NK-92 (cell line): ENCODE measurements around the gene PLXNA4.

Experiments used
- DNase-seq: peaks from one replicate; lab custom pipeline; 2025; ENCODE audit not compliant: unreplicated experiment; lab: John Stamatoyannopoulos, UW

The PLXNA4 gene

GRCh38 chr7:132105096-132105495 is 471.2 kb downstream of the PLXNA4 start:
- no peak for DNase-seq

DNA sequence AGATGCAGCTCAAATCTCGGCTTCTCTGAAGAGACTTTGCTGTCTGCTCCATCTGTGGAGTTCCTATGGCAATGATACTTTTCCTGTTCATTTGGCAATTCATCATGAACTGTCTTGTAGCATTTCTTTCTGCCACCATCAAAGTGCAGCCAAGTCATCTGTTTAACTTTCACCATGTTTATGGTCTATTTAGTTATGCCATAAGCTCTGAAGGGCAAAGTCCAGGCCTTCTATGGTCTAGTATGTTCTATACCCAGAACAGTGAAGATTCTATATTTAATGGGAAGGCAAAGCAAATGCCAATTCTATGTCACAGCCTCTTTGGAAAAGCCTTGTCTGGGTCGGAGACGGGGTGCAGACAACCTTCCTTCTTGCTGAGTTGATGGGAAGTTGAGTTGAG is 472.6 kb downstream of the PLXNA4 start:
- no peak for DNase-seq

DNA sequence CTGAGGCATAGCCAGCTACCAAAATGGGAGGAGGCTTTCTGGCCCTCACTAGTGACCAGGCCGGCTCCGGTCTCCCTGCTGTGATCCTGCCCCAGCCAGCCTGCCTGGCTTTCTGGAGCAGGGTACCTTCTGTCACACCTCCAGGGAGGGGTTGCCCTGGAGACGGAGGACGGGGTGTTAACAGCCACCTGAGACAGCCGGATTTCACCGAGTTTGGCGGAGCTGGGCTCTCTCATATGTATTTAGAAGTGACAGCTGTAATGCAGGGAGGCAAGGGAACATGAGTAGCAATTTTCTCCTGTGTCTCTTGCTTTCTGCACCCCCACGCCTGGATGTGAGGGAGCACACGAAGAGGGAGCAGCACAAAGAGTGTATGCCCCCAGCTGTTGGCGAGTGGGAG is 473.3 kb downstream of the PLXNA4 start:
- DNase-seq, result no peak

DNA sequence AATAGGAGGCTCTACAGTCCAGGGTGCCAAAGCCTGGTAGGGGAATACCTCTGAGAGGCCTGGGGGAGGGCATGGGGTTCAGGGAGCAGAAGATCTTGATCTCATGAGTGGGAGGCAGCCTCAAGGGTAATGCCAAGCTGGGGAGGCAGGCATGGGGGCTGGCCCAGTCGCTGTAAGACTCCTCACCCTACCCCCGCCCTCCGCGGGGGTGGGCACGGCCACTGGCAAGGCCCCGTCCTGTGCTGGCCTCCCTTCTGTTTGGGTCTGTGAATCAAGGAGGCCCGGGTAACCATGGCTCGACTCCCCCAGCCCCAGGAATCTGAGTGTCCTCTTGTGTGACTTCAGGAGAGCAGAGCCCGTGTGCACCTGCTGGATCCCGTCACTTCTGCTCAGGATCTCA is 473.9 kb downstream of the PLXNA4 start:
- DNase-seq, result no peak

GRCh38 chr7:132100981-132101380 is 475.3 kb downstream of the PLXNA4 start:
- no peak for DNase-seq

- DNase-seq, result no peak
Observed at GRCh38 chr7:132100483-132100882, 475.8 kb downstream of the PLXNA4 start.

DNA sequence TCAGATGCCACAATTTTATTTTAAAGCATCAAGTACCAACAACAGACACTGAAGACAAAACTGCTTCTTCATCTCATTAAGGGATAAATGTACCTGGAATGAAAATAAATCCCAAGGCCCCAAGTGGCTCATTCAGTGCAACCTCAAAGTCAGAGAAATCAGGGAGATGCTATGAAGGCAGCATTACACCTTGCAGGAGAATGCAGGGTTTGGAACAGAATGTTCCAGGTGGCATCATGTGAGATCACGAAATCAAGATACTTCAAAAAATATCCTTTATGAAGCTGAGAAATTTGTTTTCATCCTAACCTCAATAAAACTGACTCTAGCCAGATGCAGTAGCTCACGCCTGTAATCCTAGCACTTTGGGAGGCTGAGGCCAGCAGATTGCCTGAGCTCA is 477.1 kb downstream of the PLXNA4 start:
- DNase-seq, result no peak

GRCh38 chr7:132098327-132098726 is 477.9 kb downstream of the PLXNA4 start:
- DNase-seq, result no peak

- DNase-seq, result no peak
Observed at GRCh38 chr7:132097550-132098134, 478.6 kb downstream of the PLXNA4 start.

- DNase-seq, result no peak
Observed at GRCh38 chr7:132095111-132095765, 481.0 kb downstream of the PLXNA4 start.

- DNase-seq, result no peak
Observed at GRCh38 chr7:132092106-132092505, 484.2 kb downstream of the PLXNA4 start.

DNA sequence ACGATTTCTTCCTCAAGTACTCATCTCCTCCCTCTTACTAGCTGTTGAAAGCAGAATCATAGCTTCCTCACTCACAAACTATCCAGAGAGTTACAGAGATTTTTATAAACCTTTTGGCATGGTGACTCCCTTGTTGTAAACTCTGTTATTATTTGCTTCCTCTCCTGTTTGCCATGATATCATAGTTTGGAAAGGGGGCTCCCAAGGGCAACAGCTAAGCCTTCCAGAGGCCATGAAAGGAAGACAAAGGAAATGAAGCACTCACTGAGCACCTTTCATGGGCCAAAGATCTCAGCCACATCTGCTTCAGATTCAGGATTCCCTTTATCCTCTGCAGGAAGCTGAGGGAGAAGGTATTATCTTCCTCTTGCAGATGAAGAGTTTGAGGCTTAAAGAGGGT is 484.6 kb downstream of the PLXNA4 start:
- no peak for DNase-seq

GRCh38 chr7:132090444-132090843 is 485.8 kb downstream of the PLXNA4 start:
- no peak for DNase-seq

GRCh38 chr7:132089356-132089755 is 486.9 kb downstream of the PLXNA4 start:
- no peak for DNase-seq

DNA sequence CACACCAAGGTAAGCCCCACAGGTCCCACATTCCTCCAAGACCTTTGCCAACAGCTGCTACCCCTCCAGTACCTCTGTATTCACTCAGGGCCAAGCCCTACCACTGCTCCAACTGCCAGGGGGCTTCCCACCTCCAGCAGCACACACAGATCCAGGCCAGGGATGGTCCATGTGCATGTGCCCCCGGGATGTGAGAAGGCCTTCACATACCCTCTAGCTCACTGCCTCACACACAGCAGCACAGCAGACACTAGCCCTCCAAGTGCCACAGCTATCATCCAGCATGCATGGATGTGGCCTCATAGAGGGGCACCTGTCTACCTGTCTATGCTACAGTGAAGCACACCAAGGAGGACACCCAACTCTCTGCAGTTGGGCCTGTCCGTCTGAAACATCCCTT is 488.8 kb downstream of the PLXNA4 start:
- no peak for DNase-seq

DNA sequence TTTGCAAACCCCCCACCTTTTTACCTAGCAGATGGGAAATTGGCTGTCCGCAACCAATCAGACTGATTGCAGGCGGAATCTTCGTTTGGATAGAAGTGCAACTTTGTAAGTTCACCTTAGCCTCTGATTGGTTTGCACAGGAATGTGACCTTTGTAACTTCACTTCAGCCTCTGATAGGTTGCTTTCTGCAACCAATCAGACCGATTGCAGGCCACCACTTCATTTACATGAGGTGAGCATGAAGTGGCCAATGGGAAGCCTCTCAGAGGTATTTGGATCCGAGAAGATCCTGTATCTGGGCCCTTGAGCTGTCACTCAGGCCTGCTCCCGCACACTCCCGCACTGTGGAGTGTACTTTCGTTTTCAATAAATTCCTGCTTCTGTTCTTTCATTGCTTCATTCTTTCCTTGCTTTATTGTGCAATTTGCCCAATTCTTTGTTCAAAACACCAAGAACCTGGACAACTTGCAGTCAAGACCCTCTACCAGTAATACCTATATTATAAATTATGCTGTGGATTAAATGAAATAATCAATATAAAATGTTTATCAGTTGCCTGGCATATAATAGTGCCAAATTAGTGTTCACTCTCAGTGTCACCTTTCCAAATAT is 491.4 kb downstream of the PLXNA4 start:
- DNase-seq, result no peak

GRCh38 chr7:132083537-132084123 is 492.6 kb downstream of the PLXNA4 start:
- DNase-seq, result no peak

DNA sequence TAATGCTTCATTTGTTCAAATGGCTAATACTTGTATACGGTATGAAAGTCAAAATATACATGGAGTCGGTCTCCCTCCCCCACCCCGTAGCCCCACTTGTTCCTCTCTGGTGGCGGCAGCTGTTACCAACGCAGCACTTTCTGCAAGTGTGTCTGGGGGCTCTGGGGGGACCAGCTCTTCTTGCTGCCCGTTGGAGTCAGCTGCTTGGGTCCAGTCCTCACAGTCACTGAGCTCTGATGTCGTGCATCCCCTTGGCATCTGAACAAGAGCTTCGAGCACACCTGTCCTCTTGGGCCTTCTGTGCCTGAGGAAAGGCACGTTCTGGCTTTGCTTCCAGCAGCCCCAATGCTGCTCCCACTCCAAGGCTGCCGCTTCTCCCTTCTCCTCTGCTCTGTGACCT is 493.1 kb downstream of the PLXNA4 start:
- DNase-seq, result no peak

GRCh38 chr7:132082394-132082793 is 493.9 kb downstream of the PLXNA4 start:
- no peak for DNase-seq

DNA sequence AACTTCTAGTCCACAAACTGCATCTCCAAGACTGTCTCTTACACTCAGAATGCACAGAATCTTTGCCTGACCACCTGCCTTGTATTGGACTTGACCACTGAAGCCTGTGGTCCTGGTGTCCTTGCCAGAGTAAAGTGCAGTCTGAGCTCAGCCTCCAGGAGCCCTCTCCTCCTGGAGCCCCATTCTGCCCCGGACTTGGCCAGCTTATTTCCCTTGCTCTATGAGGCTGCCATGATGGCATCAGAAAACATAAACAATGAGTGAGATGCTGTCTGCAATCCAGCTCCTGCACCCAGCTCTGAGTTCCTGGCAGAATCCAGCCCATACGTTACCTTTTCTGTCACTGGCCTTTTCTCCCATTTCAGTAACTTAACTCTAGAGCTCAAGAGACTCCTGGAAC is 494.6 kb downstream of the PLXNA4 start:
- no peak for DNase-seq

DNA sequence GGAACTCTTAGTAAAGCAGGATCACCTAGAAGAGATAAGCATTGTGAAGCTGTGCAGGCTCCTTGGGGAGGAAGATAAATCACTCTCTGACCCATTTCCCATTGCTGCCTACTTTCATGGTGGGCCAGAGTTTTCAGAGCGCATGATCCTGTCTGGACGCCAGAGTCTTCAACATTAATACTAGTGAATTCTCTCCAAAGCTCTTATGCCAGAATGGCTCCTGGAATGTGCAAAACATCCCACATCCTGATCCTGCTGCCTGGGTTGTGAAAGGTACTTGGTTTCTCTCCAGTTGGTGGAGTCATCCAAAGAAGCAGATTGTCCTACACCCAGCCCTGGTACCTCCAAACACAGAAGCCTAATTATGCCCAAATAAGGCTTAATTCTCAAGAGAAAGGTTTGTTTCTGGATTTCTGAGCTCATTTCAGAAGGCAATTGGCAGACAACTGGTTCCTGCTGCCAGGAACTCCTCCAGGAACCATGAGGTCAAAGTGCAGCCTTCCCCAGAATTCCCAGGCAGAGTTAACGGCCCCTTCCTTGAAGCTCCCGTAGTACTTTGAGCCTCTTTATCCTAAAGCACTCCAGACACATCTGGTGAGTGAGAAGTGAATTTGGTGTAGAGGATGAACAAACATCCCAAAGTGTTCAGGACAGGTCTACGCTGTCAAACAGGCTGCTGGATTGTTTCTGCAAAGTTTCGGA is 495.2 kb downstream of the PLXNA4 start:
- no peak for DNase-seq

- no peak for DNase-seq
Observed at GRCh38 chr7:132080467-132080866, 495.8 kb downstream of the PLXNA4 start.
